Measurements from ENCODE around the gene ATP11B.

ATP11B gene

DNA sequence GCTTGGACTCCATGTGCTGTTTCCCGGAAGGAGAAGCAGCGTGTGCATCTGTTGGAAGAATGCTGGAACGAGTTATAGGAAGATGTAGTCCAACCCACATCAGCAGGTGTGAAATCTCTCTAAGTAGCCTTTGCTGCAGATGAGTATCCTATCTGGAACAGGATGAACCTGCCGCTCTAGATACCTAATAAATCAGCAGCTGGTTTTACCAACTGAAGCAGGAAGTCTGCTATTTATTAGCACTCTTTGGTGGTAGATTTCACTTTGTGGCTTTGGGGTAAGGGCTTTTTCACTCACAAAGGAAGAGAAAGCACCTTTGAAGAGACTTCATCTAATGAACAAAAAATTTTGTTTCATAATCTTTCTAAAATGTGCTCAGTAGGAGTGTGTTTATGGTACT lies 120.6 kb downstream of the ATP11B start:
- FAIRE-seq, result no peak

DNA sequence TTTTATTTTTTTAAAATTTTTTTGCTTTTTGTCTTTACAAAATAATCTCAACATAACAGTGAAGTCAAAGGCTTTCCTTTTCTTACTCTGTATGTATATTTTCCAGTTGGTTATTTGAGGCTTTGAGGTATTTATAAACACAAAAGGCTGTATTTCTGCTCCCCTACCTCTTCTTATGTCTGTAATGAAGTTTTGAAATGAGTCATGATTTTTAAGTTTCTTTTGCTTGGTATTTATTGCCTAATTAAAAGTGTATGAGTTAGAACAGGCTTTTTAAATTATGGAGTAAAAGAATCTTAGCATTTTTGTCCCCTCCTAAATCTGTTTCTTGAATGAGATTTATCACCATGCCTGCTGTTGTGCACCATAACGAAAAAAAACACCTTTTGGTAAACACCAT lies 121.0 kb downstream of the ATP11B start:
- FAIRE-seq, result no peak

DNA sequence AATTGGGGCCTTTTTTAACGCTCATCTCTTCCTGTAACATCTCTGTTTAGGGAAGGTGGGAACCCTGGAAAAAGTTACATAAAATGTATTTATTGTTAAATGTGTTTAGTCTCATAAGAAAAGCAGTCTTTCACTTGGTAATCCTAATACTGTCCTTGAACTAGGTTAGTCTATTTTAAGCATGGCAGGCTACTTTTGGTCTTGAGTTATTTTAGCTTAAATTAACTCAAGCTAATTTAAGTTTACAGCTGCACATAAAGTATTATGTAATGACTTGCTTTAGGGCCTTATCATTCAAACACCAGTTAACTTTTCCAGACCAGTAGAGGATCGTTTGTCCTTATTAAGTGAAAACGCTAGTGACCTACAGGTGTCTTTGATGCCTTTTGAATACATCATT lies 123.8 kb downstream of the ATP11B start:
- FAIRE-seq, result no peak

DNA sequence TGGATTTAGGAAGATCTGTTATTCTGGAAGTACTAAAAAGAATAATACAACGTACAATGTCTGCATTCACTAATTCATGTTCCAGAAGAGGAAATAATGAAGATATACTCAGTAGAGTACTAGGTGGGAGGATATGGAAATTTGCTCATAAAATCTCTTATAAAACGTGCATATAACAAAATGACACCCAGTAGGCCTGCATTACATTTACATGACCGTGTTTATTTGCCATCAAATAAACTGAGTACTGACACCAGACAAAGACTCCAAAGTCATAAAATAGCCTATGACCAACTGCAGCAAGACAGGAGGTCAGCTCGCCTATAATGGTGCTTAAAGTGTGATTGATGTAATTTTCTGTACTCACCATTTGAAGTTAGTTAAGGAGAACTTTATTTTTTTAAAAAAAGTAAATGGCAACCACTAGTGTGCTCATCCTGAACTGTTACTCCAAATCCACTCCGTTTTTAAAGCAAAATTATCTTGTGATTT lies 126.6 kb downstream of the ATP11B start:
- no peak for FAIRE-seq

DNA sequence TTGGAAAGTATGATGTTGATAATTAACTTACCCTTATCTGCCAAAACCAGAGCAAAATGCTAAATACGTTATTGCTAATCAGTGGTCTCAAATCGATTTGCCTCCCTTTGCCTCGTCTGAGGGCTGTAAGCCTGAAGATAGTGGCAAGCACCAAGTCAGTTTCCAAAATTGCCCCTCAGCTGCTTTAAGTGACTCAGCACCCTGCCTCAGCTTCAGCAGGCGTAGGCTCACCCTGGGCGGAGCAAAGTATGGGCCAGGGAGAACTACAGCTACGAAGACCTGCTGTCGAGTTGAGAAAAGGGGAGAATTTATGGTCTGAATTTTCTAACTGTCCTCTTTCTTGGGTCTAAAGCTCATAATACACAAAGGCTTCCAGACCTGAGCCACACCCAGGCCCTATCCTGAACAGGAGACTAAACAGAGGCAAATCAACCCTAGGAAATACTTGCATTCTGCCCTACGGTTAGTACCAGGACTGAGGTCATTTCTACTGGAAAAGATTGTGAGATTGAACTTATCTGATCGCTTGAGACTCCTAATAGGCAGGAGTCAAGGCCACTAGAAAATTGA lies 127.3 kb downstream of the ATP11B start:
- no peak for FAIRE-seq

DNA sequence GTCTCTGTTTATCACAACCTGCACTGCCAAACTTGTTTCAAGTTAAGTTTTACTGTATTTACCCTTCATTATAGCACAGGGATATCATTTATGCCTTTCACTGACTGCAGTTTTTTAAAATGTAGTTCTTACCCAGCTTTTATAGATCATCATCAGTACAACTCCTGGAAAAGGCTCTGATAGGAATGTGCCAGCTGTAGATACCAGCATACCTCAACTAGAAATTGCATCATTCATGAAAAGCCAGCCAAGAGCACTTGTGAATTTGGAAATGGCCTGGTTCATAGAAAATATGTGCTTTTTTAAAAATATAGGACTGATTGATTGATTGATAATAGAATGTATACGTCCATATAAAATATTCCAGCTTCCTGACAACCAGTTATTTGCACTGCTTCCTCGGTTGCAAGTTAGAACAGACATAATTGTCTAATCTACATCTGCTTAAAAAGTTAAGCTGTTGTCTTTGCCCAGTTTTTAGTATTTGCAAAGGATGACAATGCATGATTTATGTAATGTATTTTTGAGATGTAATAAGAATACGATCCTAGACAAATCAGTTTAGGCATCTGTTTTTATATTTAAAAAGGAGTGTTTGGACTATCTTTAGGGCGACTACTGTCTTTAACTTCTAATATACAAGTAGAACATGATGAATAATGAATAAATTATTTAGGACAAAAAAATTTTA lies 128.5 kb downstream of the ATP11B start:
- no peak for FAIRE-seq

DNA sequence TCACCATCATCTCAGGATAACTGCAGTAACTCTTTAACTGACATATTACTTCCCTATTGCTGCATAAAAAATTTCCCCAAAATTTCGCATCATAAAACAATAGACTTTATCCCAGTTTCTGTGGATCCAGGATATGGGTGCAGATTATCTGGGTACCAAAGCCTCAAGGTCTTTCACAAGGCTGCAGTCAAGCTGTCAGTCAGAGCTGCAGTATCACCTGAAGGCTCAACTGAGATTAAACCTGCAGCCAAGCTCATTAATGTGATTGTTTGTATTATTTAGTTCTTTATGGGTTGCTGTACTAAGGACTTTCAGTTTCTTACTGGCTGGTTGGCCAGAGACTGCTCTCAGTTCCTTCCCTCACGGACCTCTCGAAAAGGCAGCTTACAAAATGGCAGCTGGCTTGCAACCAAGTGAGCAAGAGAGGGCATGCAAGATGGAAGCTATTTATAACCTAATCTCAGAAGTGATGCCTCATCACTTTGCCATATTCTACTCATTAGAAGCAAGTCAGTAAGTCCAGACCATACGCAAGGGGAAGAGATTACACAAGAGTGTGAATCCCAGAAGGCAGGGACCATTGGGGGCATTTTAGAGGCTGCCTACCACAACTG lies 132.1 kb downstream of the ATP11B start:
- no peak for FAIRE-seq

DNA sequence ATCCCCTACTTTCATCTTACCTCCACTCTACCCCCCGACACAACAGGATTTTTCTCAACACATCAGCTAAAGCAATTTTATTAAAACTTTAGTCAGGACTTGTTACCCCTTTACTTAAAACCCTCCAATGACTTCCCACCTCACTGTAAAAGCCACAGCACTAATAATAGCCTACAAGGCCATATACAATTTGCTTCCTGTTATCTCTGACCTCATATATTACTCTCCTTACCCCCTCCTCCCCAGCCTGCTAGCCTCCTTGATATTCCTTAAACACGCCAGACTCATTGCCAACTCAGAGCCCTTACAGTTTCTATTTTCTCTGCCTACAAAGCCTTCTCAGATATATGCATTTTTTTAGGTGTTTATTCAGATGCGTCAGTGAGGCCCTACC lies 132.6 kb downstream of the ATP11B start:
- FAIRE-seq, result no peak

DNA sequence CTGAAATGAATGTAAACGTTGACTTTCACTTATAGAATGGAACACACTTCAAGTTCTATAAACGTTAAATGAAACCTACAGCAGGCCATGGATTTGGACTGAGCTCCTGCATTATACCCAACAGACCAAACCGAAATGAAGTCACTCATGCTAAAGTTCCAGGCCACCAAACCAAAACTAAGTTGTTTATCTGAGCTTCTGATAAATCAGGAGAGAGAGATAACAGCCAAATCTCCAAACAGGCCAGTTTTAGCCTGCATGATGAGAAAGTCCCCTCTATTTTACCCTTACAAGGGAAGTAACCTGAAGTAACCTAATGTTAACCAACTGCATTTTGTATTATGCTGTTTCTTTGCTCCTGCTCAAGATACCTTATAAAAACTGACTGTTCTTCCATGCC lies 142.5 kb downstream of the ATP11B start:
- FAIRE-seq, result no peak

DNA sequence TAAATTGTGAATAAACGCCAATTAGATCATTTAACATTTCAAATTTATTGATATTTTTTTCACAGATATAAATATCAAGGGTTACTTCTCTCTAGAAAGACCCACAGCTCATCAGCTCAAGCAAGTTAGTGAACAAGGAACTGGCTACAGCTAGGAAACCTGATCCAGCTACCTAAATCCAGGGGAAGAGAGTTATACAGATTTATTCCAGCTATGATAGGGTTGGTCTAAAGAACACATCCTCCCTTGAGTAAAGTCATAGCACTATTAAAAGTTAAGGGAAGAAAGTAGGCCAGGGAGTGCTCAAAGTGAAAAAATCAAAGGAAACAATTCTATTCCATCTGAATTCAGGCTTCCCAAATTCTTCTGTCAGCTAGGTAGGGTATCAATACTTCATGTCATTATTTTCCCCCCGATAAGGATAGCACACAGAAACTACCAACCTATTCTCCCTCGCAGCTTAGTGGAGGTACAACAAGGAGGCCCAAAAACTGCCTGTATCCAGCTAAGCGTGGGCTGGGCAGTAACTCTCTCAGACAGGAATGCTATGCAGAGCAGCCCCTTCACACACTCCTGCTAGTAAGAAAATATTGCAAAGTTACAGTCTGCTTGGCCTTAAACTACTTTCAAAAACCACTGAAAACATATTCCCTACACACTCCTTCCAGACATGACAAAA lies 143.1 kb downstream of the ATP11B start:
- no peak for FAIRE-seq

DNA sequence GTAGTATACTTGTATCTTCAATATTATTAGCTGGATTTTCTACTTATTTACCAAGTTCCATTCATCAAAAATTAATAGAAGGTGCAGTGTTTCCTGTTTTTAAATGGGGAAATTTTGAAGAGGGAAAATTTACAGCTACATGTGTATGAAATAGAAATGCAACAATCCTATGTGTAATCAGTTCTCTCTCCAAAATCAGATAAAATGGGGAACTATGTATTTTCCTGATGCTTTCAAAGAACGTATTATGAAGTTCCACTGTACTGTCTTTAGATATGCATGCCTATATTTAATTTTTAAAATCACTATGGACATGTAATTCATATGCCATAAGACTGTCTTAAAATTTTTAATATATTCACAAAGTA lies 143.6 kb downstream of the ATP11B start:
- FAIRE-seq, result no peak

DNA sequence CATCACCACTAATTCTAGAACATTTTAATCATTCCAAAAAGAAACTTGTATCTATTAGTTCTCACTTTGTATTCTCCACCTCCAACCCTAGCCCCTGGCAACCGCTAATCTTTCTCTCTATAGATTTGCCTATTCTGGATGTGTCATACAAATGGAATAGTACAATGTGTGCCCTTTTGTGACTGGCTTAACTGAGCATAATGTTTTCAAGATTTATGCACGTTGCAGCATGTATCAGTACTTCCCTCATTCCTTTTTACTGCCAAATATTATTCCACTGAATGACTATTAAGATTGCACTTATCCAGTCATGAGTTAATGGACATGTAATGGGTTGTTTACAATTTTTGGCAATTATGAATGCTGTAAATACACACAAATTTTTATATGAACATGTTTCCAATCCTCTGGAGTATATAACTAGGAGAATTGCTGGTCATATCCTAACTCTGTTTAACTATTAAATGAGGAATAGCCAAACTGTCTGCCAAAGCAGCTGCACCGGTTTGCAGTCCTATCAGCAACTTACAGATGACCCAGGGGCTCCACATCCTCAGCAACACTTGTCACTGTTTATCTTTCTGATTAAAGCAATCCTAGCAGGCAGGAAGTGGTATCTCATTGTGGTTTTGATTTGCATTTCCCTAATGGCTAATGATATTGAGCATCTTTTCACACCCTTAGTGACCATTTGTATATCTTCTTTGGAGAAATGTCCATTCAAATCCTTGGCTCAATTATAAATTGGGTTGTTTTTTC lies 144.2 kb downstream of the ATP11B start:
- FAIRE-seq, result no peak

DNA sequence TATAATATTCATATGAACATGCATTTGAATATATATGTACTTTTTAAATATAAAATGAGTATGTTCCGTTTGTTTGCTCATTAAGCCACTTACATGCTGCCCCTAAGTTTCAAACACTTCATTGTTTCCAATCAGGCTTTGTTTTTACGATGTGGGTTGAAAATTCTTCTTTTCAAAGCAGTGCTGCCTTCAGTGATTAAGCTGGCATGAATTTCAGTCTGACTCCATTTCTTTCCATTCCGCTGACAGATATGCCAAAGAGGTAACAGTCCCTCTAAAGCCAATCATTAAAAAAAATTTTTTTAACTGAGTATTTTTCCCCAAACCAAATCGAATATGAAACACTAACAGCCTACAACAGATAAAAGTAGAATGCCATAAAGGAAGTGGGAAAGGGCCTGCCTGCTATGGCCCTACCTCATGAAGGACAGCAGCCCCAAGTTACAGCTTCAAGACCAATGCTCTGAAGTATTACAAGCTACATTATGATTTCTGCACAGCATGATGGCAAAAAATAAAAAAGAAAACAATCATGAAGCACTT lies 147.0 kb downstream of the ATP11B start:
- FAIRE-seq, result no peak

DNA sequence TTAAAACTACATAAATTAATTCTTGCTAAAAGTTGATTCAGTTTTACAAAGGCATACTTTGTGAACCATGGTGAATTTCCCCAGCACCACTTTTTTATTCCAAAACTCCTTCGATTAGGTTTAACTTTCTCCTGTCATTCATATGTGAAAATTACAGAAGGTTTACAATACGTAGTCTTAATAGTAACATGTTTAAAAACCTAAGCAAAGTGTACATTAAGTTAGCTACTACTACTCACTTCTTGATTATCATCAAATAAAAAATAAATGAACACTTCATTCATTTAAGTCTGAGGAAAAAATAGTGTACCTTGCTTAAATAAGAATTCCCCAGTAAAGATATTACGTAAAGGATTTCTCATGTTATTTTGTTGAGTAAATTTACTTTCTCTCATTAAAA lies 148.4 kb downstream of the ATP11B start:
- no peak for FAIRE-seq

DNA sequence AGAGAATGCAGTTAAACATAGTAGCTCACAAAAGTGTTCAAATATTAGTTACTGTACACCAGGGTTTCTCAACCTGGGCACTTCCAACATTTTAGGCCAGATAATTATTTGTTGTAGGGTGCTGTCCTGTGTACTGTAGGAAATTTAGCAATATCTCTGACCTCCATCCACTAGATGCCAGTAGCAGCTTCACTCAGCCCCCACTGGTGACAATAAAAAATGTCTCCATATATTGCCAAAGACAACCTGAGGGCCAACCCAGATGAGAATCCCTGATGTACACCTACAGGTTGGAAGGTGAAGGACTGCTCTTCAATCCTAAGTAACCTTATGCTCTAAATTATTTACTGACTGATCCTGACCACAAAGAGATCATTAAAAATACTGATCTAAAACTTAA lies 154.6 kb downstream of the ATP11B start:
- FAIRE-seq, result no peak

DNA sequence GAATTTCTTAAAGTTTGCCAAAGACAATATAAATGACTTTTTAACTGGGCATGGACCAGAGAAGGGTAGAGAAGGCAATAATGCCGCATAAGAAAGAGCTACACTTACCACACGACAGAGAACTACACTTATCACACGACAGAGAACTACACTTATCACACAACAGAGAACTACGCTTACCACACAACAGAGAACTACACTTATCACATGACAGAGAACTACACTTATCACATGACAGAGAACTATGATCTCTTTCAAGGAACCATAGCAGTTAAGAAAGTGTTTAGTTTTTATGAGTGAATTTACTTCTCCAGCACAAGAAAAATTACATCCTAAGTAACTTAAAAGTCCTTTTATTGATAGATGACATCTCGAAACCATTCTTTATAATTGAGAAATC lies 155.0 kb downstream of the ATP11B start:
- FAIRE-seq, result no peak

DNA sequence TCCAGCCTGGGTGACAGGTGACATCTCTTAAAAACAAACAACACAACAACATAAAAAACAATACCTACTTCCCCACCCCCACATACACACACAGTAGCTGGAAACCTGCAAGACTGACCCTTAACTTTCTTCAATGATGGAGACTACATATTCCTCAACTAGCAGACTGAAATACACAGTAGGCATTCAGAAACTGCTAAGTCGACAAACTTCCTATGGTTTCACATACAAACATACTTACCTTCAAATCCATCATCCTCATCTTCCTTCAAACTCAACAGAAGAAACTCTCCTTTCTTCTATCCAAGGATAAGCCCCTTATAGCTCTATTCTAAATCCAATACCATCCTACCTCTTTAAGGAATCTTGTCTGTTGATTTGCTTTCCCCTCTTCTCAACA lies 156.4 kb downstream of the ATP11B start:
- FAIRE-seq, result no peak

DNA sequence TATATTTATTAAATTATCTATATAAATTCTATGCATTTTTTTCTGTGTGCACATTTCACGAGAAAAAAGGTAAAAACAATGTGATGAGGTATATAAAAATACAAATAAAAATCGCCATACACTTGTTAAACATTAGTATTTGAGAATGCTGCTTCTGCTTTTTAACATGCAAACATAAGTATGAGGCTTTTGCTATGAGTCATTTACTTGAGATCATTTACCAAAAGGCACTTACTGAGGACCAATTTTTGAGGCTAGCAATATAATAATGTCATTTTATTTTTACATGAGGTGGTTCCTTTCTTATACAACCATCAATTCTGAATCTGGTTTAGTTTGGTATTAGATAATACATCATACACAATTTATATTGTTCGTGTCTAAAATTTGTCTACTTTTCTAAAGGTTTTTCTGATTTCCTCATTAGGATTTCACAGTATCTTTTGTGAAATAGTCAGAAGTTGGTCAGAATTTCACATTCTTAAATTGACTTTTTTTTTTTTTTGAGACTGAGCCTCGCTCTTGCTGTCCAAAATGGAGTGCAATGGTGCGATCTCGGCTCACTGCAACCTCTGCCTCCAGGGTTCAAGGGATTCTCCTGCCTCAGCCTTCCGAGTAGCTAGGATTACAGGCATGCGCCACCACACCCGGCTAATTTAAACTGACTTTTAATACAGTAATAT lies 161.4 kb downstream of the ATP11B start:
- FAIRE-seq, result no peak

DNA sequence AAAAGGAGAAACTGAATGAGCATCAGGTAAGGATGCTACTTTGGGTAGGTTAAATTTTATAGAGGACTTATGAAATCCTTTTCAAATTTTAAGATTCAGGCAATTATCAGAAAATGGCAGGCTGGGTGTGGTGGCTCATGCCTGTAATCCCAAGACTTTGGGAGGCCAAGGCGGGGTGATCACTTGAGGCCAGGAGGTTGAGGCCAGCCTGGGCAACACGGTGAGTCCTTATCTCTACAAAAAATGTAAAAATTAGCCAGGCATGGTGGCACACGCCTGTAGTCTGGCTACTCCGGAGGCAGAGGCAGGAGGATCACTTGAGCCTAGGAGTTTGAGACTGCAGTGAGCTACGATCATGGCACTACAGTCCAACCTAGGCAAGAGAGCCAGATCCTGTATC lies 163.9 kb downstream of the ATP11B start:
- FAIRE-seq, result no peak

DNA sequence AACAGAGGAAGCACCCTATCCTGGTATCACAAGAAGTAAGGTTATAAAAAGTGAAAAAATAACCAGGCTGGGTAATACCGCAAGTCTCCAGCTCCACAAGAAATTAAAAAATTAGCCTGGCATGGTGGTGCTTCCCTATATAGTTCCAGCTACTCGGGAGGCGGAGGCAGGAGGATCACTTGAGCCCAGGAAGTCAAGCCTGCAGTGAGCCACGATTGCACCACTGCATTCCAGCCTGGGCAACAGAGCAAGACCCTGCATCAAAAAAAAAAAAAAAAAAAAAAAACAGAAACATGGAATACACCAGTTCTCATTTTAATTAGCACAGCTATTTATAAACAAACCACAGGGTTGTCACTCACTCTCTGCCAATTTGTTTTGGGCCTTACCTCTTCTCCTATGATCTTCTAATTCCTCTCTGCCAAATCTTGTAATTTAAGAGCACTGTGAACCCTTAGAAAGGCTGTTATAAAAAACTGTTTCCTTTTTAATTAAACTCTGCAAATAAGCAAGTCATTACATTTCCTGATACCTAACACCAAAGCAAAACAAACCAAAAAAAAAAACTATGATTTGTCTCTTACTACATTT lies 164.5 kb downstream of the ATP11B start:
- no peak for FAIRE-seq

DNA sequence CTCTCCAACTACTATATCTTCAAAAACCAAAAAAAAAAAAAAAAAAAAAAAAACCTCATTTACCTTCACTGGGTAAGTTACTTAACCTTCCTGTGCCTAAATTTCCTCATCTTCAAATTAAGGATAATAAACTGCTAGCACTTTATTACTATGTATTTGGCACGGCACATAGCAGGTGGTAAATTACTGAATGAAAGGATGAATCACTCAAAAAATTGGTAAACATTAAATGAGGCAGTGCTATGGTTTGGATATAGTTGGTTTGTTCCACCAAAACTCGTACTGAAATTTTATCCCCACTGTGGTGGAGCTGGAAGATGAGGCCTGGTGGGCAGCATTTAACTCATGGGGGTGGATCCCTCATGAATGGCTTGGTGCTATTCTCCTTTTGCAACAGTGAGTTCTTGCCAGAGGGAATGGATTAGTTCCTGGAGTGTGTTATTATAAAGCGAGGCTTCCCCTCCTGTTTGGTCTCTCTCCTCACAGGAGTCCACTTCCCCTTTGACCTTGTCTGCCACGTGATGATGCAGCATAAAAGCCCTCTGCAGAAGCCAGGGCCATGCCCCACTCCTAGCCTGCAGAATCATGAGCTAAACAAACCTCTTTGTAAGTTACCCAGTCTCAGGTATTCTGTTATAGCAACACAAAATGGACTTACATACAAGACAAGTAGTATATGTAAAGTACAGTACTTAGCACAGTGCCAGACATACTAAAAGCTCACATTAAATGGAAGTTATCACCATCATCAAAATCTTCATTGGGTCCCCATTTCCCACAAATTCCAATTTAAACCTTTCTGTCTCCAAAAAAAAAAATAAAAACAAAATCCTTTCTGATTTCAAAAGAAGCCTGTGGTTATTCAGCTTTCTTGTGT lies 166.4 kb downstream of the ATP11B start:
- no peak for FAIRE-seq

All from colon (tissue), 2 donors.